HG02938 (cell line): ENCODE data around the gene SEC31A.

Experiments
- ATAC-seq: cut with Tn5 transposase; IDR thresholded peaks from one replicate; pipeline ENCODE4 v1.9.1; 2021; ENCODE audit warnings: mild to moderate bottlenecking, moderate library complexity; ENCODE audit not compliant: unreplicated experiment

Gene SEC31A

DNA sequence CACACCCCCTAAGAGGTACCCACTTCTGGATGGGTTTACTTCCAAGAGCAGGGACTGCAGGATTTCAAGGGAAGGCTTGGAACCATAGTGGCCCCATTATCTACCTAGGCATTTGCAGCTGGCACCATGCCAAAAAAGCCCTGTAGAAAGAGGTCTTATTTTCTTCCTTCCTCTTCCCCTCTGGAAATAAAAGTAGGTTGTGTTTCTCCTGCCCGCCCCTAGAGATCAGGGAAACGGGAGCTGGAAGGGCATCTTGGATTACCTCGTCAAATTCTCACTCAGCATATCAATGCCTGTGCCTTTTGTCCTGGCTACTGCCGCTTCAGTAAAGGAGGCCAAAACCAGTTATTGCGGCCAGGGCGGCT is 93.9 kb downstream of the SEC31A start:
- no peak for ATAC-seq

DNA sequence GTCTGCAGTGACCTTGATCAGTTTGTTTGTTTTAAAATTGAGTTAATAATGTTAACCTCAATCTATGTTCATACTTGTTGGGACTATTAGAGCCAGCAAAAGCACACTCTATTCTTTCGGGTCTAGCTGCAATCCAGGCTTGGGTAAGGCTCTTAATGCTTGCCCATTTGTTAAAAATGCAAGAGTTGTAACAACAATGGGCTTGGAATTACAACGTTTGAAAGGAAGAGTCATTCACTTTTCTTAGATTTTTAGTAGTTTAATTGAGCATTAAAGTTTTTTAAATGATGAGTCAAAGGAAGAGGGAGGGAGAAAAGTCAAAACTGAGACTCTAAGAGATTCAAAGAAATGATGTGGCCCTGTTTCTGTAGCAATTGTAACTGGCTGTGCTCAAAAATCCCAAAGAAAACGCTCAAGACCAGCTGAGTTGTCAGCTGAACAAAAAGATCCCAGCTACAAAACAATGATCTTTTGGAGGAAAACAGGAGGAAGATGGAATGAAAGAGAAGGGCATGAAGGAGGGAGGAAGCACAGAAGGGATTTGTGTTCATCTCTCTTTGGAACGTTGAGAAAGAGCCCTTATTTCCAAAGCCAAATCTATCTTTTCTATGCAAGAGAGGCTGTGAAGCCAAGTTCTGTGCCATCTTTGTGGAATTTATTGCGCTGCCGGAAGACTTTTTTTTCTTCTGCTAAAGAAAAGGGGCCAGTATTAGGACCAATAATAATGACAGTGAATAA is 97.9 kb downstream of the SEC31A start:
- no peak for ATAC-seq

DNA sequence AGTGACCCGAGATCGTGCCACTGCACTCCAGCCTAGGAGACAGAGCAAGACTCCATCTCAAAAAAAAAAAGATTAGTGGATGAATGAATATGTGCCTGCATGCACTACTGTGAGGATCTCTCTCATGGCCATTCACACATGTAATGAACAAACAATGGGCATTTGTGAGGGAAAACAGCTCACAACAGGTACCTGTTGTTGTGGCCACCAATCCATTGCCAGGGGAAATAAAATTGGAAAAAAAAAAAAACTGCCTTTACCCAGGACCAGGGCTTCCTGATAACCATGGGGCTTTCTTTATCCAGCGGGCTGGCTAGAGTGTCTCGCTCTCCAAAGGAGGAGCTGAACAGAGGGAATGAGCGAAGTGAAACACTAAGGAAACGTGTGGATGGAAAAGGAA is 99.8 kb downstream of the SEC31A start:
- ATAC-seq = no peak

DNA sequence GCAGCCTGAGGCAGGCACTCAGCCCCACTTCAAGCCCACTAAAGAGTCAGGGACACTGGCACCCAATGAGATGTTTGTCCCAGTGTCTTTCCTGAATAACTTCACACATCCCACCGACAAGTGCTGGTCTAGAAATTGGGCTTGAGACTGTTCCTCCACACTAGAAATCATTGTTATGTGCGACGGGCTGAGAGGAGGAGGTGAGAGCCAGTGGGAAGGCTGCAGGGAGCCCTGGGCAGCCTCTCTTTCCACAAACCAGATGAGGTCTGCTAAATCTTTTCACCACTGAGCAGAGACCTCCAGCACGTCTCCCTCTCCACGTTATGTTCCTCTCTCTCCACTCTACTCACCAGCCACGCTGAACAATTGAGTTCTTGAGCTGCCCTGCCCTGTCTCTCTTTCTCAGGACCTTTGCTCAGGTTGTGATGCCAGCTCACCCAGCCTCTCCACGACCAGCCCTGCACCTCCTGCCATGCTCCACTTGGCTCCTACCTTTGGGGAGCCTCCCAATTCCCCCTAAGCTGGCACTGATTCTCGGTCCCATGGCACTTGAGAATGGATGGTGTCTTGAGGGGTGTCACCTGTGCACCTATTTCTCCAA is 100.8 kb downstream of the SEC31A start:
- no peak for ATAC-seq

DNA sequence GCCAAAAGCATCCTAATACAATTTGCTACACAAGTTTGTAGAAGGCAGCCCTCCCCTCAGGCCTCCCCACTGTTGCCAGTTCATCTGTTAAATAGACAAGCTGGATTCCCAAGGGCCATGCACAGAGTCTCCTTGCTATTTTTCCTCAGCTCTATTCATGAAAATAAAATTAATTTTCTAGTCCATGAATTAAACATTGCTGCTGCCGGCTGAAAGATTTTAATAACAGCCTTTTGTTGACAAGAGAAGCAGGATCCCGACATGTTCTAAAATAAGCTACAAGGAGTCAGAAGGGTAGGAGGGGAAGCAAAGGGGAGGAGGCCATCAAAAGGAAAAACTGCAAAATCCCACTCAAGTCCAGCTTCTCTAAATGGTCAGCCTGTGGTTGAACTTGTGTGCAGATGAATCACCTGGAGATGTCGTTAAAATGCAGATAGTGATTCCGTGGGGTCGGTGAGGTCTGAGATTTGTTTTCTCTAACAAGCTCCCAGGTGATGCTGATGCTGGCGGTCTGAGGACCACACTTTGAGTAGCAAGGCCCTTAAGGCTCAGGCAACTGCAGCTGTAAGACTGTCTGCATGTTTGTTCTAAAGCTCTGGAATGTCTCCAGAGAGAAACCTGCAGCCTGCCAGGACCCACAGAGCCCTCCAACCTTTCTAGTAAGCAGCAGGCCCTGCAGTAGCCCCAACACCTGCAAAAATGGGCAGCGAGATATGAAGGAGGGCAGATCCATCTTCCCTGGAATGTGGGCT is 101.8 kb downstream of the SEC31A start:
- ATAC-seq = no peak

DNA sequence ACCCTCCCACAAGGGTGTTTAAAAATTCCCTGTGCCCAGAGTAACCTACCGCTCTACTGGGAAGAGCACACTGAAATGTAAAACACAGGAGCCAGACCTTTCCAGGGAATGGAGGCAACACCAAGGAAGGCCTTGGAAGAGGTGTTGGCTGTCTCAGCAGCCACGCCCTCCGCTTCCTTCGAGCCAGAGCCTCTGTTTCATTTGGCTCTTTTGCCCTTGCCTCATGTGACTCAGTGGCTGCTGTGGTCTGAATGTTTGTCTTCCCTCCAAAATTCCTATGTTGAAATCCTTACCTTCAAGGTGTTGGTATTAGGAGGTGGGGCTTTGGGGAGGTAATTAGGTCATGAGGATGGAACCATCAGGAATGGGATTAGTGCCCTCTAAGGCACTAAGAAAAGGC is 103.6 kb downstream of the SEC31A start:
- no peak for ATAC-seq

DNA sequence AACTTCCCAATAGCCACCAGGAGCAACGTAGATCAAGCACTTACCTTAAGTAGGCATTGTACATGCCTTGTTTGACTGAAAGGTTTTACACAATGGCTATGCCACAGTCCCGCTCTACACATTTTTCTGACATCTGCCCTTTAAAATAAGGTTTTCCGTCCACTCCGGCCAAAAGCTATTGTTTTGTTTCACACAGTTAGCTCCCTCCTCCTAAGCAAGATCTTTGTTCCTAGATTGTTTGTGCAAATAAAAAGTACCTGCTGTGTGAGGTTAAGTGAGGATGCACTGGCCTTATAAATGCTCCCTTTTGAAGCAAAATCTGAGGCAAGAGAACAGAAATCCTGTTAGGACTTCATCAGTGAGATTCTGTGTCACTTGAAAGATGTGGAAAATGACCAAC is 104.1 kb downstream of the SEC31A start:
- no peak for ATAC-seq

DNA sequence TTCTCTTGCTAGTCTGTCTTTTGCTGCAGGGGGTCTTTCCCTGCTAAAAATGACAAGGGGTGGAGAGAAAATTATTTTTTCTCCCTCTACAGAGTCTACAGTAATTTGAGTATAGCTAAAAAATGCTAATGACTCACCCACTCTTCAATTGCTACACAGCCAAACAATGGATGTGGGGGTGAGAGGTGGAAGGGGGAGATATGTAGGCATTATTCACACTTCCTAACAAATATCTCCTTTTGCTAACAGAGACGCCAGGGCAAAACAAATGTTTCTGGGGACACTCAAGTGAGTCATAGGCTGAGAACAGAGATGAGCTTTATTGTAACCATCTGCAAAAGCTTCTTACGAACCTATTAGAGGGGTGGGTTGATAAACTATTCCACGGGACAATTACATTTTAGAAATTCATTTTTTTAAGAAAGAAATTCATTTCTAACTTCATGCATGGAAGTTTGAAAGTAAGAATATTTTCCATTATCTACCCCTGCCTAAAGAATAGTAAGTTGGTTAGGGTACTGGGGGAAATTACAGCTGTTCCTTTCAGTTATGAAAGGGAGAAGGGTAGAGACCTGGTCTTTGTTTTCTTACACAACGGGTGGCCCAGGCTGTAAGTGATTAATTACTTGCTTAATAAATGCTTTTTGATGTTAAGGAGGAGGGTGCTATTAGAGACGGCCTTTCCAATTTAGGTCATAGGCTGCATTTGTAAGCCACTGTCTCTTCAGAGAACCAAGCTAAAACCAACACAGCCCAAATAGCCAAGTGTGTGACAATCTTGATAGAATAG is 105.1 kb downstream of the SEC31A start:
- ATAC-seq = no peak

DNA sequence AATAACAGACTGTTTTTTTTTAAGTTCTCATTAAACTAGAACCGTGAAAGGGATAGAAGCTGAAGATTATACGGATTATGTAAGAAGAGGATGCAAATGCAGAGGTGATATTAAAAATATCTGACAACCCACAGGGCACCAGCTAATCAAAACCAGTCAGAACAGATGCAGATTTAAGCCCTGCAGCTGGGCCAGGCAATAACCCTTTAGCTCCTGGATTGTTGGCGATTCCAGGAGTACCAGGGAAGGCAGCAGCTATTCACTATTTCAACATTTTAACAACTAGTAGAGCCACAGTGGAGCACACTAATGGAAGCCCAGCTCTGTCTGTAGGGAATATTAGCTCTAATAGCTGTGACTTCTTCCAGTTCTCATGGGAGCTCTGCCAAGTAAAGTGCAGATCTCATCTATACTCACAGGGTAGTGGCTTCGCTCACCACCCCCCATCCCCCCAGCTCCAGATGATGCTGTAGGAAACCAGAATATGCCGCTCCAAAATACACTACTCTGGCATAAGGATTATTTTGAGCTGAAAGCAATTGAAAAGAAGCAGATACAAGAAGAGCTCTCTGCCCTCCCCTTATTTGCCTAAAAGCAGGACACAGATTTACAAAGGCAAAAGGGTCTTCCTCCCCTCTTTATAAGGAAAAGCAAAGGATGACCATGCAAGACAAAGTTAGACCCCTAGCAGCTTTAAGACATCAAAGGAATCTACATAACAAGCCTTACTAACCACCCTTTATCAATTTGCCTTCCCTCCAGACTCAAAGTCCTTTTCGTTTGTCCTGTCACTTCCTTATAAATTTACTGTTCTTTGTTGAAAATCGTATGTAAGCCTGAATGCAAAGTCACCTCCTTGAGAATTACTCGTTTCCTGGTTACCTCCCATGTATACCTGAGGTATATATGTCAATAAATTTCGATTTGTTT is 106.0 kb downstream of the SEC31A start:
- ATAC-seq = no peak

DNA sequence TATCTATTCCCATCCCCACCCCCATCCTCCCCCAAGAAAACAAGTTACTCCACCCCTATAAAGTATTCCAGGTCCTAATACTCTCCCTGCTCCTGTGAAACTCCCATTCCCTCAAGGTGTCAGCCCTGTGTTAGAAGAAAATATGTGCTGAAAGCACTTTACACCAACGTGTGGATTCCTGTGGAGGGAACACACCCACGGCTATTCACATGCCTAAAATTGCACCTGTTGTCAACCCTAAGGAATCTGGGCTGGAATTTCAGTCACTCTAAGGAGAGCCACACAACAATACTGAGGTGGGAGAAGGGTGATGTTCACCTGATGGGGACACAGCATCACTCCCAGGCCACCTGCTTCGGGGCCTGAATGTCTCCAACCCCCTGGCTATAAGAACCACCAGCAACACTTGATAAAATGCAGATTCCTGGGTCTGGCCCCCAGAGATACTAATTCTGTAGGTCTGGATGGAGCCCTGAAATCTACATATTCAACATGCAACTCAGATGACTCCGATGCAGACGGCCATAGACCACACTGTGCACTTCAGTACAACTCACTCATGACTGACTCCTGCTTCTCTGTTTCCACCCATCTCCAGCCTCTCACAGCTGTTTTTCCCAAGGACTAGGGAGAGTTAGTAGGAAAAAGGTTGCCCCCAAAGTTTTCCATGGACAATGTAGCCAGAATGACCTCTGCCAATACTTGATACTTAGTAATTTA is 108.2 kb downstream of the SEC31A start:
- no peak for ATAC-seq

DNA sequence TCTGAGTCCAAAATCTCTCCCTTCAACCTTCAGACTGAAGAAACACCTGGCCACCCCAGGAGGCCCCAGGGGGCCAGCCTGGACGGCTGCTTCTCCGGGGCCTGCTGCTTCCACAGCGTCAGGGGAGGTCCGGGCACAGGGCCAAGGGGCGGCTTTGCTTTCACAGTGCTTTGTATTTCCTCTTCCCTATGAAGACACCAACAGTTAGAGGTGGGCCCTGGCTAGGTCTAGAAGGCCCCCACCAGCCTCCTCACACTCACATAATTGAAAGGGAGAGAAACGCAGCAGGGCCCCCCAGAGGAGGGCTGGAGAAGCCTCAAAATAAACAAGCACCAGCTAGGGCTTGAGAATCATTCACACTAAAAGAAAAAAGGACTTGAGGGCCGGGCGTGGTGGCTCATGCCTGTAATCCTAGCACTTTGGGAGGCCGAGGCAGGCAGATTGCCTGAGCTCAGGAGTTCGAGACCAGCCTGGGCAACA is 110.2 kb downstream of the SEC31A start:
- ATAC-seq = no peak

DNA sequence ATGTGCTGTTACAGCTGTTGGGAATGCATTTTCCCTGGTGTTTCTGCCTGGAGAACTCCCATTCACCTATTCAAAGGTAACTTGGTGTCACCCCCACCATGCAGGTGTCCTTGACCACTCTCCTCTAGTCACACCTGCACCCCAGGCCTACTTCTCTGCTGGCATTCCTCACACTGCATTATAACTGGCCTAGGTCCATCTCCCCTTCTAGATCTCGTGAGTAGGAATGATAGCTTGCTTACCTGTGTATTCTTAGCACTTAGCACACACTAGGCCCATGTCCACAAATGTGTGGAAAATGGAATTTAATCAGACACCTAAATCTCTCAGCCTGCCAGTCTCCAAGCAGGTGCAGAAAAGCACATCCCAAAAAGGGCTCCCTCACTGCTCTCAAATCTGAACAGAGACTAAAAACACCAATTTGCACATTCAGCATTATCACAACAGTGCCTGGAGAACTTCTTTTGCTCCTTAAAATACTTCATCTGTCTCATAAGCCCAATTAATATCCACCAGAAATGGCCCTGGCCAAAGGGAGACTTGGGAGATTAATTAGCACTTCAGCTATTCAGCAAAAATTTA is 110.7 kb downstream of the SEC31A start:
- ATAC-seq = no peak

DNA sequence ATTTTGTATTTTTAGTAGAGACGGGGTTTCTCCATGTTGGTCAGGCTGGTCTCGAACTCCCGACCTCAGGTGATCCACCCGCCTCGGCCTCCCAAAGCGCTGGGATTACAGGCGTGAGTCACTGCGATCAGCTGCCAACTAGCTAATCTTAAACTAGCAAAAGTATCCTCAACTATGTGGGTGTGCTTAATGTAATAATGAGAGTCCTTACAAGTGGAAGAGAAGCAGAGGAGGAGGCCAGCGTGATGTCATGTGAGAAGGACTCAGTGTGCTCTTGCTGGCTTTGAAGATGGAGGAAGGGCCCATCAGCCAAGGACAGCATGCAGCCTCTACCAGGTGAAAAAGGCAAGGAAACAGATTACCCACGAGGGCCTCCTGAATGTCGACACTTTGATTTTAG is 111.9 kb downstream of the SEC31A start:
- ATAC-seq = no peak

DNA sequence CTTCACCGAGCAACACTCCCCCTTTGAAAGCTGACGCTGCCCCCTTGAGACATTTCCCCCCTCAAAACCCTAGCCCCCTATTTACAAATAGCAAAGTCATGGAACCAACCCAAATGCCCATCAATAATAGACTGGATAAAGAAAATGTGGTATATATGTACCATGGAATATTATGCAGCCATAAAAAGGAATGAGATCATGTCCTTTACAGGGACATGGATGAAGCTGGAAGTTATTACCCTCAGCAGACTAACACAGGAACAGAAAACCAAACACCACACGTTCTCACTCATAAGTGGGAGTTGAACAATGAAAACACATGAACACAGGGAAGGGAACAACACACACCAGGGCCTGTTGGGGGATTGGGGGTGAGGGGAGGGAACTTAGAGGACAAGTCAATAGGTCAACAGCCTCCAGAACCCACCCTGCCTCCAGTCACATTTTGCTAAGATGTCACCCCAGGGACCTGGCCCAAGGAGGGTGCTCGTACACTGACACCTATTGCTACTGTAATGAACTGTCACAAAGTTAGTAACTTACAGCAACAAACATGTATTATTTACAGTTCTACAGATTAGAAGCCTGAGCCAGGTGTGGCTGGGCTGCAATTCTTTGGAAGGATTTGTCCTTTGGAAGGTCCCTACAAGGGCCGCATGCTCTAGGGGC is 113.0 kb downstream of the SEC31A start:
- no peak for ATAC-seq

DNA sequence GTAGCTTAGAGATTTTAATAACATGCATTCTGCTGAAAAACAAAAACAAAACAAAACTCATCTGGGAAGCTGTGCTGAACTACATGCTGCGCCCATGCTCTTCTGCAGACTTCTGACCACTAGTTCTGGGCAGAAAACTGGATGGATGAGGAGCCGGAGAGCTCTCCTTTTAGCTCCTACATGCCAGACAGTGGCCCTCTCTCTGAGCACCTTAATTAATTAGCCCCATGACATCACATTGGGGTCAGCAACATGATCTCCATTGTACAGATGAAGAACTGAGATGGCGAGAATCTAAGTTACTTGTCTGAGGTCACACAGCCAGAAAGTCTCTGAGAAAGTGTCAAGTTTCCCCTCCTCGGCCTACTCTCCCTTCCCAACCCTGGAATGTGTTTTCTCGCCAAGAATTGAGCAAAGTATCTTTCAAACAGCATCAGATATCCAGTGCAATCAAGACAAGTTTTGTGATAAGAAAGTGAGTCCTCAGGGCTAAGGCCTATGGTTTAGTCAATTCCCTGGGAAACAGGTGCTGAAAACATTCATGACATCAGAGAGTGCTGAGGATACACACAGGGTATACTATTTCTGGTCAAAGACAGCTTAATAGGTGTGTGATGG is 113.9 kb downstream of the SEC31A start:
- no peak for ATAC-seq

DNA sequence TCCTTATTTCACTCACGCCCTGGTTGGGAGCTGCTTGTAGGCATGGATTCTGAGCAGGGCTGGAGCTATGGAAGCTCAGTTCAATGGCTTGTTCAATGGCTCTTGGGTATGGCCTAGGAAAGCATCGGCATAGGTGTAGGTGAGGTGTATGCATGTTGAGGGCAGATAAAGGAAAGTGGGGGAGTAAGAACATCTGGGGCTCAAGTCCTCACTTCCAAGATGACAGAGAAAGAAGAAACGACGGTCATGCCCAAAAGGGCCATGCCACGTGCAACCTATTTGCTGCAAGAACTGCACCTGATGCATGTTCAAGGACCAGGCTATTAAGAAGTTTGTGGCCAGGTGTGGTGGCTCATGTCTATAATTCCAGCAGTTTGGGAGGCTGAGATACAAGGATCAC is 115.7 kb downstream of the SEC31A start:
- ATAC-seq = no peak

DNA sequence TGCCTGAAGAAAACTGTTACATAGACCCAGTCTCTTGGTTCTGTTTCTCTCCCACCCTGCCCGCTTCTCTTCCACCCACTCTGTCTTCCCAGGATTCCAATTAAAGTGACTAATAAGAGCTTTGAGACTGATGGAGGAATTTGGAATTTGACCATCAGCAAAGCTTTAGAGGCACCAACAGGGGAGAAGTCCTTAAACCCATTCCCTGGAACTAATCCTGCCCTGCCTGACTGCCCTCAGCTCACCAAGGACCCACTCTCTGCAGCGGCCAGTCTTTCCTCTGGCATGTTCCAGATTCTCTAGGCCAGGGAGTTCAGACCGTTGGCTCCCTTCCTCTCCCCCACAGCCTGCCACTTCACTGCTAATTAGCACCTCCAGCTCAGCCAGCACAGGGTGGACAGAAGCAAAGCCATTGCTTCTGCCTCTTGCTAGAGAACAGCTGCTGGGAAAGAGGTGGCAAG is 116.2 kb downstream of the SEC31A start:
- no peak for ATAC-seq

DNA sequence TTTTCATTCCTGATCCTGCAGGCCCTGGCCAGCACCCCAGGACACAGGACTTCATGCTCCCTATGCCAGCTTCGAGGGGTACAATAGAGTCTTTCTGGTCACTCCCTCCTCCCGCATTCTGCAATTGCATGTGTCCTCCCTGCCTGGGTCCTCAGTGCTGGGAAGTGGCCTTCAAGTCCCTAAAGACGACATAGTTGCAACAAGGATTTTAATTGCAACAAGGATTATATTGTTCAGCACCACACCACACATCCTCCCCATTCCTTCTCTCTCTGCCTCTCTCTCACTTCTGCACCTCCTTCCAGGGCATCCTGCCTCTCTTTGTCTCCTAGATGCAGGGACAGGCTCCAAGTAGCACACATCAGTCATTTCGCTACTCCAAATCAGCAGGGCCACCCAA is 117.9 kb downstream of the SEC31A start:
- ATAC-seq = no peak
